ENCODE results near the gene VSIG10L2. TPM values are rescaled to one million over a fixed set of nuclear protein-coding genes. Genes with fewer than 3 reads are reported as not detected.
A peak's percentile ranks its signal among the peaks of the same experiment; 100 is the strongest.

The VSIG10L2 gene
- total RNA-seq, 1 donor from 2014 or later = not detected

DNA sequence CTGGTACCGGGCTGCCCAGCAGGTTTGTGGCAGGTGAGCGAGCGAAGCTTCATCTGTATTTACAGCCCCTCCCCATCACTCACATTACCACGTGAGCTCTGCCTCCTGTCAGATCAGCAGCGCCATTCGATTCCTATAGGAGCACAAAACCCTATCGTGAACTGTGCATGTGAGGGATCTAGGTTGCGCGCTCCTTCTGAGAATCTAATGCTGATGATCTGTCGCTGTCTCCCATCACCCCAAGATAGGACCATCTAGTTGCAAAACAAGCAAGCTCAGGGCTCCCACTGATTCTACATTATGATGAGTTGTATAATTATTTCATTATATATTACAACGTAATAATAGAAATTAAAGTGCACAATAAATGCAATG, 15.8 kb upstream of the VSIG10L2 start:
- Mint-ChIP-seq H3K9me3 (no peaks in the 10 kb centered on the region), H3K27me3 (peaks cover 6% of the 10 kb centered on the region), H3K4me1 (ENCODE audit: unreplicated experiment) (peaks cover 36% of the 10 kb centered on the region), H3K27ac (no peak overlapping the region), H3K4me3 (no peak overlapping the region), H3K36me3 (no peaks in the 10 kb centered on the region)
- DNase-seq (ENCODE audit: extremely low spot score, unreplicated experiment) = no peak
- TF ChIP-seq, protein P1, sequence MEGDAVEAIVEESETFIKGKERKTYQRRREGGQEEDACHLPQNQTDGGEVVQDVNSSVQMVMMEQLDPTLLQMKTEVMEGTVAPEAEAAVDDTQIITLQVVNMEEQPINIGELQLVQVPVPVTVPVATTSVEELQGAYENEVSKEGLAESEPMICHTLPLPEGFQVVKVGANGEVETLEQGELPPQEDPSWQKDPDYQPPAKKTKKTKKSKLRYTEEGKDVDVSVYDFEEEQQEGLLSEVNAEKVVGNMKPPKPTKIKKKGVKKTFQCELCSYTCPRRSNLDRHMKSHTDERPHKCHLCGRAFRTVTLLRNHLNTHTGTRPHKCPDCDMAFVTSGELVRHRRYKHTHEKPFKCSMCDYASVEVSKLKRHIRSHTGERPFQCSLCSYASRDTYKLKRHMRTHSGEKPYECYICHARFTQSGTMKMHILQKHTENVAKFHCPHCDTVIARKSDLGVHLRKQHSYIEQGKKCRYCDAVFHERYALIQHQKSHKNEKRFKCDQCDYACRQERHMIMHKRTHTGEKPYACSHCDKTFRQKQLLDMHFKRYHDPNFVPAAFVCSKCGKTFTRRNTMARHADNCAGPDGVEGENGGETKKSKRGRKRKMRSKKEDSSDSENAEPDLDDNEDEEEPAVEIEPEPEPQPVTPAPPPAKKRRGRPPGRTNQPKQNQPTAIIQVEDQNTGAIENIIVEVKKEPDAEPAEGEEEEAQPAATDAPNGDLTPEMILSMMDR (conservative IDR thresholded peaks at IDR 0.05) = no peak

DNA sequence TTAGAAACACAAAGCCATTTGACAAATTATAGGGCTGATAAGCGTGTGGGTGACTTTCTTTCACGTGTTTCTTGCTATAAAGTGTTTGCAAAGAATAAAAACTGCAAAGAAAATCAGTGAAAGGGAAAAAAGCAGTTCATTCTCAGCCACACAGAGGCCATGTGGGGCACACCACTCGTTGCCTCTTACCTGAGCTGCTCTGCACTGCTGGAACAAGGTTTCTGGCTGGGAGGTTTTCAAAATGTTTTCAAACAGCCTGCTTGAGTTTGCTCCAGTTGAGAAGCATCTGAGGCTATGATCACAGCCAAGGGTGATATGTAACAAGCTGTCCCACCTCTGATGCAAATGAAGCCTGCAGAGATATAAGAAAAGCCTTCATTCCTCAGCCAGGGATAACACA, 14.7 kb upstream of the VSIG10L2 start:
- H3K4me3 Mint-ChIP-seq = no peak overlapping the region
- no peak for DNase-seq (ENCODE audit: extremely low spot score, unreplicated experiment)
- peaks cover 2% of the 10 kb centered on the region for H3K27me3 Mint-ChIP-seq
- TF ChIP-seq, protein P1 (conservative IDR thresholded peaks at IDR 0.05) = no peak
- H3K4me1 Mint-ChIP-seq (ENCODE audit: unreplicated experiment) = peaks cover 39% of the 10 kb centered on the region
- no peak overlapping the region for H3K27ac Mint-ChIP-seq
- H3K9me3 Mint-ChIP-seq = no peaks in the 10 kb centered on the region
- H3K36me3 Mint-ChIP-seq = no peaks in the 10 kb centered on the region

DNA sequence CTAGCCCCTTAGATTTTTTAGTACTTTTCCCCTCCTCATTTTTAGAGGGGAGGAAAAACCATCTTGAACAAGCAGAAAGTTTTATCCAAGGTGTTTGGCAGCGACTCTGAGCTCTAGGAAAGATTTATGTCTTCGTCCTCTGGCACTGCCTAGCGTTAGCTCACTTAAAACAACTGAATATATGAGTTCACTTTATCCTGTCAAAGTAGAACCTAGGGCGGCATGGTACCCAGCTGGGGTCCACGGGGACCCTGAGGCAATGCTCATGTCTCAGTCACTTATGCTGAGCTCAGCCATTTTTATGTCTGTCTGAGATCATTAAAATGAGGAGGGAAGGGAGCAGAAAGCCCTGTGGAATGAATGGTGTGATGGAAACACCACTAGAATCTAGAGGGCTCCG, 14.2 kb upstream of the VSIG10L2 start:
- H3K4me3 Mint-ChIP-seq = no peak overlapping the region
- DNase-seq (ENCODE audit: extremely low spot score, unreplicated experiment) = no peak
- TF ChIP-seq, protein P1 (conservative IDR thresholded peaks at IDR 0.05) = no peak
- no peaks in the 10 kb centered on the region for H3K36me3 Mint-ChIP-seq
- H3K27ac Mint-ChIP-seq = no peak overlapping the region
- H3K4me1 Mint-ChIP-seq (ENCODE audit: unreplicated experiment) = peaks cover 41% of the 10 kb centered on the region
- H3K27me3 Mint-ChIP-seq = peaks cover 2% of the 10 kb centered on the region
- no peaks in the 10 kb centered on the region for H3K9me3 Mint-ChIP-seq

GRCh38 chr11:125932301-125932700, 13.5 kb upstream of the VSIG10L2 start:
- Mint-ChIP-seq H3K9me3 (no peaks in the 10 kb centered on the region), H3K27ac (no peak overlapping the region), H3K4me3 (no peak overlapping the region), H3K36me3 (no peaks in the 10 kb centered on the region), H3K27me3 (peaks cover 2% of the 10 kb centered on the region), H3K4me1 (ENCODE audit: unreplicated experiment) (peaks cover 34% of the 10 kb centered on the region)
- TF ChIP-seq, protein P1 (conservative IDR thresholded peaks at IDR 0.05) = no peak
- peak; percentile 36 for DNase-seq (ENCODE audit: extremely low spot score, unreplicated experiment)

- H3K9me3 Mint-ChIP-seq = no peaks in the 10 kb centered on the region
- no peak for DNase-seq (ENCODE audit: extremely low spot score, unreplicated experiment)
- H3K27me3 Mint-ChIP-seq = peaks cover 2% of the 10 kb centered on the region
- H3K4me1 Mint-ChIP-seq (ENCODE audit: unreplicated experiment) = peaks cover 36% of the 10 kb centered on the region
- no peak overlapping the region for H3K4me3 Mint-ChIP-seq
- H3K36me3 Mint-ChIP-seq = no peaks in the 10 kb centered on the region
- TF ChIP-seq, protein P1 (conservative IDR thresholded peaks at IDR 0.05) = no peak
- no peak overlapping the region for H3K27ac Mint-ChIP-seq
Observed at GRCh38 chr11:125933030-125933813, 12.6 kb upstream of the VSIG10L2 start.

All from type B pancreatic cell (in vitro differentiated cells).